Activated CD4-positive, CD25-positive, alpha-beta regulatory T cell (primary cell): Measurements from ENCODE around the gene NSMCE1.
"Not testable (repeated sequence)": the region's sequence is repeated elsewhere in the genome, so short reads cannot be mapped to it uniquely, and the experiment has no call there.

Source experiments
- DNase-seq, 4 experiments: peaks; one replicate each; lab custom pipeline; 2025; lab: John Stamatoyannopoulos, UW

Gene NSMCE1

GRCh38 chr16:27272076-27272475, 3.5 kb upstream of the NSMCE1 start:
- DNase-seq: no peak

- no peak for DNase-seq
These were observed 1.8 kb upstream of the NSMCE1 start for GRCh38 chr16:27270349-27270748.

GRCh38 chr16:27269300-27270150, 953 bp upstream of the NSMCE1 start:
- no peak for DNase-seq

- DNase-seq: no peak
These were observed 1.4 kb downstream of the NSMCE1 start for GRCh38 chr16:27267037-27267677.

GRCh38 chr16:27265982-27266381, 2.6 kb downstream of the NSMCE1 start:
- DNase-seq: no peak

- DNase-seq: no peak
These were observed 4.4 kb downstream of the NSMCE1 start for GRCh38 chr16:27264151-27264550.

- DNase-seq: not testable (repeated sequence)
These were observed 5.6 kb downstream of the NSMCE1 start for GRCh38 chr16:27262904-27263423.

GRCh38 chr16:27259710-27260109, 8.9 kb downstream of the NSMCE1 start:
- DNase-seq: no peak

GRCh38 chr16:27258241-27258734, 10.3 kb downstream of the NSMCE1 start:
- DNase-seq: no peak

- no peak for DNase-seq
These were observed 11.3 kb downstream of the NSMCE1 start for GRCh38 chr16:27257271-27257670.

GRCh38 chr16:27256861-27257260, 11.7 kb downstream of the NSMCE1 start:
- no peak for DNase-seq

- no peak for DNase-seq
These were observed 14.2 kb downstream of the NSMCE1 start for GRCh38 chr16:27254262-27254811.

- no peak for DNase-seq
These were observed 15.0 kb downstream of the NSMCE1 start for GRCh38 chr16:27253526-27253930.

GRCh38 chr16:27252206-27252585, 16.4 kb downstream of the NSMCE1 start:
- no peak for DNase-seq

- no peak for DNase-seq
These were observed 16.9 kb downstream of the NSMCE1 start for GRCh38 chr16:27251541-27252205.

- DNase-seq: not testable (repeated sequence)
These were observed 19.7 kb downstream of the NSMCE1 start for GRCh38 chr16:27248886-27249285.

- no peak for DNase-seq
These were observed 20.5 kb downstream of the NSMCE1 start for GRCh38 chr16:27248036-27248435.

- DNase-seq: not testable (repeated sequence)
These were observed 21.5 kb downstream of the NSMCE1 start for GRCh38 chr16:27247076-27247475.

- DNase-seq: no peak
These were observed 22.1 kb downstream of the NSMCE1 start for GRCh38 chr16:27246439-27246838.

GRCh38 chr16:27245276-27246172, 23.0 kb downstream of the NSMCE1 start:
- DNase-seq: no peak

GRCh38 chr16:27244363-27244755, 24.2 kb downstream of the NSMCE1 start:
- DNase-seq: no peak
